A549 (cell line): ENCODE measurements around the gene PDGFA.

ENCODE experiments used
- CTCF ChIP-seq: fragments of >200 bp; sonication (Bioruptor Twin); formaldehyde crosslinking; IDR thresholded peaks from 3 replicates; pipeline ENCODE4 v1.5.1; 2016
- EHMT2 ChIP-seq: fragments of 200-600 bp; sonication (generic); IDR thresholded peaks from 2 replicates; pipeline ENCODE4 v1.6.1; 2016; ENCODE audit warnings: antibody characterized with exemption, low read depth, mild to moderate bottlenecking, moderate library complexity
- EP300 ChIP-seq, 2 experiments: fragments of >200 bp; sonication (Bioruptor Twin); formaldehyde crosslinking; IDR thresholded peaks; 2 replicates in 1 of 2; 3 replicates in 1 of 2; pipeline ENCODE4 v1.6.1; 2016 to 2017
- HDAC2 ChIP-seq: fragments of 200-600 bp; sonication (generic); IDR thresholded peaks from 2 replicates; pipeline ENCODE4 v1.6.1; 2016
- MAFK ChIP-seq: fragments of 450-650 bp; IDR thresholded peaks from 2 replicates; pipeline ENCODE4 v1.6.1; 2014; ENCODE audit not compliant: partially characterized antibody
- RAD21 ChIP-seq, 2 experiments: fragments of >200 bp in 1 of 2; sonication (Bioruptor Twin) in 1 of 2; formaldehyde crosslinking in 1 of 2; IDR thresholded peaks in 1 of 2; conservative IDR thresholded peaks in 1 of 2; 2 replicates in 1 of 2; 3 replicates in 1 of 2; pipeline ENCODE4 v1.6.1; 2012 to 2018; ENCODE audit warnings: inconsistent platforms in 1 of 2
- ZFP36 ChIP-seq: fragments of 450-650 bp; IDR thresholded peaks from 2 replicates; pipeline ENCODE4 v1.6.1; 2014; ENCODE audit warnings: borderline replicate concordance; ENCODE audit not compliant: partially characterized antibody
- TF ChIP-seq, protein P1 (sequence below): fragments of 450-650 bp; IDR thresholded peaks from 2 replicates; pipeline ENCODE4 v1.6.1; 2014; ENCODE audit warnings: antibody characterized with exemption

GRCh38 chr7:472640-472957 is 47.0 kb downstream of the PDGFA start:
- TF ChIP-seq EP300 (IDR thresholded peaks at IDR 0.05) (no peak), EHMT2 (no peak), MAFK (no peak), RAD21 (conservative IDR thresholded peaks at IDR 0.05 in 1 of 2, IDR thresholded peaks at IDR 0.05 in 1 of 2) (no peak), CTCF (no peak), ZFP36 (no peak), HDAC2 (no peak)
- TF ChIP-seq, protein P1, sequence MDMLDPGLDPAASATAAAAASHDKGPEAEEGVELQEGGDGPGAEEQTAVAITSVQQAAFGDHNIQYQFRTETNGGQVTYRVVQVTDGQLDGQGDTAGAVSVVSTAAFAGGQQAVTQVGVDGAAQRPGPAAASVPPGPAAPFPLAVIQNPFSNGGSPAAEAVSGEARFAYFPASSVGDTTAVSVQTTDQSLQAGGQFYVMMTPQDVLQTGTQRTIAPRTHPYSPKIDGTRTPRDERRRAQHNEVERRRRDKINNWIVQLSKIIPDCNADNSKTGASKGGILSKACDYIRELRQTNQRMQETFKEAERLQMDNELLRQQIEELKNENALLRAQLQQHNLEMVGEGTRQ = no peak
